T-helper 22 cell (primary cell): ENCODE data around the gene PDE4A.
"Not testable (repeated sequence)": the region's sequence is repeated elsewhere in the genome, so short reads cannot be mapped to it uniquely, and the experiment has no call there.

Experiments used
- DNase-seq: peaks from one replicate; pipeline ENCODE4 v3.0.0-alpha.2; 2020; ENCODE audit warnings: low read depth

Gene PDE4A

GRCh38 chr19:10462042-10462441, 41.7 kb downstream of the PDE4A start:
- not testable (repeated sequence) for DNase-seq

DNA sequence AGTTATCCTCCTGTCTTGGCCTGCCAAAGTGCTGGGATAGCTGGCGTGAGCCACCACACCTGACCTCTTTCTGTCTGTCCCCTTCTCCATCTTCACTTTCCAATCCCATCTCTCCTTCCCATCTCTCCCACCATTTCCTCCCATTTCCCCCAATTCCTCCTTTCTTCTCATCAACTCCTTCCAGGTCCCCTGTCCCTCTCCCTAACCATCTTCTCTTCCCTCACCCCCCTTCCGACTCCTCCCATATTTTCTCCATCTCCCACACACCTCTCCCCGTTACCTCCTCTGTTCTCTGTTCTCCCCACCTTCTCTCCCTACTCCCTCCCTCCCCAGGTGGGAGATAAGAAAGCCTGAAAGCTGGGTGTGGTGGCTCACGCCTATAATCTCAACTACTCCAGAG, 42.2 kb downstream of the PDE4A start:
- DNase-seq, result no peak

DNA sequence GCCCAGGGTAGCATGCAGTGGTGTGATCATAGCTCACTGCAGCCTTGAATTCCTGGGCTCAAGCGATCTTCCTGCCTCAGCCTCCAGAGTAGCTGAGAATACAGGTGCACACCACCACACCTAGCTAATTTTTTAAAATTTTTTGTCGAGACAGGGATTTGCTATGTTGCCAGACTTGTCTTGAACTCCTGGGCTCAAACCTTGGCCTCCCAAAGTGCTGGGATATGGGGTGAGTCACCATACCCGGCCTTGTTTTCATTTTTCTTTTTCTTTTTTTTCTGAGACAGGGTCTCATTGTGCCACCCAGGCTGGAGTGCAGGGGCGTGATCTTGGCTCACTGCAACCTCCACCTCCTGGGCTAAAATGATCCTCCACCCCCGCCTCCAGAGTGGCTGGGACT, 44.1 kb downstream of the PDE4A start:
- no peak for DNase-seq

- DNase-seq, result no peak
These were observed 46.9 kb downstream of the PDE4A start for GRCh38 chr19:10467104-10467706.

GRCh38 chr19:10468133-10468532, 47.8 kb downstream of the PDE4A start:
- no peak for DNase-seq

DNA sequence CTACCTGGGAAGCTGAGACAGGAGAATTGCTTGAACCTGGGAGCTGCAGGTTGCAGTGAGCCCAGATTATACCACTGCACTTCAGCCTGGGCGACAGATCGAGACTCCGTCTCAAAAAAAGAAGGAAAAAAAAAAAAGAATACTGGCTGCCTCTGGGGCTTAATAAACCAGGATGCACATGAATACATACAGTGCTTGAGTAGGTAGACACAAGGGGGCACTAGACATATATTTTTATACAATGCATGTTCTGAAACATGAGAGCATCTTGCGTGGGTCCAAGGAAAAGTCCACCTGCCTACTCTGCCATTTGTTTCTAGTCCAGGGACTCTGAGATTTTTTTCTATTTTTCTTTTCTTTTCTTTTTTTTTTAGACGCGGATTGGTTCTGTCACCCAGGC, 51.6 kb downstream of the PDE4A start:
- DNase-seq, result no peak

DNA sequence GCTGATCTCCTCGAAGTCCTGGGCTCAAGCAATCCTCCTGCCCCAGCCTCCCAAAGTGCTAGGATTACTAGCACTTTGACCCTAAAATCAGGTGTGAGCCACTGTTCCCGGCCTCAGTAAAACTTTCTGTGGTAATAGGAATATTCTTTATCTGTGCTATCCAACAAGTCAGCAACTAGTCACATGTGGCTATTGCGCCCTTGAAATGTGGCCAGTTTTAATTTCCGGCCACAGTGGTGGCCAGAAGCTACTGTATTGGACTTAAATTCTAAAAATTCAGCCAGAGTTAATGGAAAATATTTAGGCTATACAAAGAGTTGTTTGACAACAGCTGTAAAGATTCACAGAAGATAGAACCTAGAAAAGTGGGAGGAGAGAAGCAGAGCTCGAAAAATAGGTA, 52.9 kb downstream of the PDE4A start:
- DNase-seq, result no peak

DNA sequence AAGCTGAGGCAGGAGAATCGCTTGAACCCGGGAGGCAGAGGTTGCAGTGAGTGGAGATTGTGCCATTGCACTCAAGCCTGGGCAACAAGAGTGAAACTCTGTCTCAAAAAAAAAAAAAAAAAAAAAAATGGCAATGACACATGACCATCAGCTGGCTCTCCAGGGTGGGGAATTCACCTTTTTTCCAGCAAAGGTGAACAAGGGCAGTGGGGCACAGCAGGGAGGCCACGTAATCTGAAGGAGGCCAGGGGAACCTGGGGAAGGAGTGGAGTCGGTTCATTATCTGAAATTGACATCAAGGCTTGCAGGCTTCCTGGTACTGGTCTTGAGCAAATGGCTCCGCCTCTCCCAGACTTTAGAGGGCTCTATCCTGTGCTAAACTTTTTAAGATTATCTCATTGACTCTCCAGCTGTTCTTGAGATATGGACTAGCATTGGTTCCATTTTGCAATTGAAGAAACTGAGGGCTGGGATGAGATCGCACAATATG, 54.7 kb downstream of the PDE4A start:
- DNase-seq, result no peak

DNA sequence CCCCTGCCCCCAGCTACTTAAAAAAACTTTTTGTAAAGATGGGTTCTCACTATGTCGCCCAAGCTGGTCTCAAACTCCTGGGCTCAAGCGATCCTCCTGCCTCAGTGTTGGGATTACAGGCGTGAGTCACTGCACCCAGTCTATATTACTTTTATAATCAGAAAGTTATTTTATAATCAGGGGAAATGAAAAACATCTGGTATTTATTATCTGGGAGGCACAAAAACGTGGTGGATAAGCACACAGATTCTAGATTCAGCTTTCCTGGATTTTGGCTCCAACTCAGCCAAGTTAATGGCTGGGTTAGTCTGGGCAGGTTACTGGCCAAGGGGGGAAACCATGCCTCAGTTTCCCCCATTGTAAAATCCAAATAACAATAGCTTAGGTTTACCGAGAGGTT, 58.1 kb downstream of the PDE4A start:
- DNase-seq, result no peak

GRCh38 chr19:10478903-10479384, 58.6 kb downstream of the PDE4A start:
- peak; percentile 83 for DNase-seq

GRCh38 chr19:10486551-10486950, 66.2 kb downstream of the PDE4A start:
- DNase-seq, result no peak

GRCh38 chr19:10491472-10492047, 71.2 kb downstream of the PDE4A start:
- DNase-seq, result no peak

- no peak for DNase-seq
These were observed 77.0 kb downstream of the PDE4A start for GRCh38 chr19:10497371-10497770.

GRCh38 chr19:10499550-10500246, 79.4 kb downstream of the PDE4A start:
- DNase-seq, result no peak

DNA sequence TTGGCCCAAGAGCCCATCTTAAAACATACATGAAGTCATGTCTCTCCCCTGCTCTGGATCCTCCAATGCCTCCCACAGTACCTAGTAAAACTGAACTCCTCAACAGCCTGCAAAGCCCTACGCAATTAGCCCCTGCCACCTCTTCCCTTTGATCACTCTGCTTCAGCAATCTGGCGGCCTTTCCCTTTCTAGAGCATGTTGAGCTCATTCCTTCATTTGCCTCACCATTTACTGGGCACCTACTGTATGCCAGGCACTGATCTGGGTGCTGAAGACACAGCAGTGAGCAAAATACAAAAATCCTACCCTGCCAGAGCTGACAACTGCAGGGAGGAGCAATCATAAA, 79.9 kb downstream of the PDE4A start:
- DNase-seq, result no peak

DNA sequence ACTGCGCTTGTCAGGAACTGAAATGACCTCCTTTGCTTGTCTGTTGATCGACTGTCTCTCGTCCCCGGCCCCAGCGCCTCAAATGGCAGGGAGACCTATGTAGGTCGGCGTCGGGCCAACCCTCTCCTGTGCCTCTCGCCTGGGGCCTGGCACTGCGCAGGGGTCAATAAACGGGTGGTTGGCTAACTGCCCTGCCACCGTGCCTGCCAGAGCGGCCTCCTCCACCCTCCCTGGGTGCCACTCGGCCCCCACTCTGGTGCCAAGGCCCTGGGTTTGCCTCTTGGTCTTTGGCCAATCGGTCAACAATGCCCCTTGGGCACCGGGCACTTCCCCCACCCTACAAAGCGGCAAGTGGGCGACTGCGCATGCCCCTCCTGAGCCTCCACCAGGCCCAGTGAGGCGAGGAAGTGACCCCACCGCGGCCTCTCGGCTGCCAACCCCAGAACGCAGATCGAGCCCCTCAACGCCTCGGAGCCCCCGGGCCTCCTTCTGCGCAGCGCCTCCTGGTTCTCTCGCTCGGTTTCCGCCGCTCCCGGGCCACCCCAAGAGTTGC, 81.7 kb downstream of the PDE4A start:
- DNase-seq, result no peak

DNA sequence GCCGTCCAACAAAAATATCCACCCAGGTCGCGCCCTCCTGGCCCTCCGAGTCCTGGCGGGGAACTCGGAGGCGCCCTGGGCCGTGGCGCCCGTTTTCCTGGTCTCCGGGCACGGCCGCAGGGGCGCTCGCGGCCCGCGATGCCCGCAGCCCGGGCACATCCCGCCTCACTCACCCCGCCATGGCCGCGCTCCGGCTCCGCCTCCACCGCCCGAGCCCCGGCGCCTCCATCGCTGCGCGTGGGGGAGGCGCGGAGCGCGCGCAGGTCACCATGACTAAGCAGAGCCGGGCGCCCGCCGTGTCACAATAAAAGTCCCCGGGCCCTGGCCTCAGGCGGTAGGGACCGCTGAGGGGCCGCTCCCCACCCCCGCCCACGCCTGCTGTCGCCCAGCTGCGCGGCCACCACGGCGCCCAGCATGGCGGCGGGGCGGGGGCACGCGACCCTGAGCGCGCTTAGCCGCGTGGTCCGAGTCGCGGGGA, 82.2 kb downstream of the PDE4A start:
- peak; percentile 77 for DNase-seq

- DNase-seq, result no peak
These were observed 82.9 kb downstream of the PDE4A start, which contains the start of gene KEAP1 for GRCh38 chr19:10503002-10503789. Gene KEAP1, minus strand, starts transcription at chr19:10503356. Its CDS starts 3,323 bp downstream, at chr19:10500033.

- DNase-seq, result peak; percentile 51
These were observed 85.4 kb downstream of the PDE4A start for GRCh38 chr19:10505583-10506229.

GRCh38 chr19:10508036-10508435, 87.7 kb downstream of the PDE4A start:
- DNase-seq, result no peak

GRCh38 chr19:10508707-10509106, 88.4 kb downstream of the PDE4A start:
- no peak for DNase-seq
